ENCODE data around the gene TBL3.

TBL3 gene

GRCh38 chr16:2007081-2007836, 35.4 kb downstream of the TBL3 start:
- TF ChIP-seq, protein P1, sequence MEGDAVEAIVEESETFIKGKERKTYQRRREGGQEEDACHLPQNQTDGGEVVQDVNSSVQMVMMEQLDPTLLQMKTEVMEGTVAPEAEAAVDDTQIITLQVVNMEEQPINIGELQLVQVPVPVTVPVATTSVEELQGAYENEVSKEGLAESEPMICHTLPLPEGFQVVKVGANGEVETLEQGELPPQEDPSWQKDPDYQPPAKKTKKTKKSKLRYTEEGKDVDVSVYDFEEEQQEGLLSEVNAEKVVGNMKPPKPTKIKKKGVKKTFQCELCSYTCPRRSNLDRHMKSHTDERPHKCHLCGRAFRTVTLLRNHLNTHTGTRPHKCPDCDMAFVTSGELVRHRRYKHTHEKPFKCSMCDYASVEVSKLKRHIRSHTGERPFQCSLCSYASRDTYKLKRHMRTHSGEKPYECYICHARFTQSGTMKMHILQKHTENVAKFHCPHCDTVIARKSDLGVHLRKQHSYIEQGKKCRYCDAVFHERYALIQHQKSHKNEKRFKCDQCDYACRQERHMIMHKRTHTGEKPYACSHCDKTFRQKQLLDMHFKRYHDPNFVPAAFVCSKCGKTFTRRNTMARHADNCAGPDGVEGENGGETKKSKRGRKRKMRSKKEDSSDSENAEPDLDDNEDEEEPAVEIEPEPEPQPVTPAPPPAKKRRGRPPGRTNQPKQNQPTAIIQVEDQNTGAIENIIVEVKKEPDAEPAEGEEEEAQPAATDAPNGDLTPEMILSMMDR (conservative IDR thresholded peaks at IDR 0.05; ENCODE audit: low read length): no peak
- TF ChIP-seq EZH2phosphoT487 (IDR thresholded peaks at IDR 0.05; ENCODE audit: borderline replicate concordance): no peak
- H3K4me1 ChIP-seq (ENCODE audit: insufficient read depth, low read length, poor library complexity, severe bottlenecking): peaks cover 10% of the 10 kb centered on the region
- peaks cover 21% of the 10 kb centered on the region for H4K20me1 ChIP-seq (ENCODE audit: insufficient read depth, low read length, poor library complexity, severe bottlenecking)
- no peaks in the 10 kb centered on the region for H3K9me3 ChIP-seq (ENCODE audit: insufficient read depth, low read depth, low read length)
- no peaks in the 10 kb centered on the region for H3K9me2 ChIP-seq (replicated peaks; ENCODE audit: low read depth, low read length)
- no peaks in the 10 kb centered on the region for H3F3A ChIP-seq (ENCODE audit: low read depth)
- H3K36me3 ChIP-seq (ENCODE audit: insufficient read depth, low read length): peaks cover 12% of the 10 kb centered on the region; the same call in 1 of the 2 replicates
- peak overlapping the region; percentile 95 for H3K4me2 ChIP-seq (ENCODE audit: low read depth, low read length, poor library complexity, severe bottlenecking)
- no peak overlapping the region for H2AFZ ChIP-seq (ENCODE audit: low read length)
- peak overlapping the region; percentile 82 for H3K9ac ChIP-seq (ENCODE audit: low read depth, low read length, poor library complexity, severe bottlenecking)
- peak overlapping the region; percentile 80 for H3K4me3 ChIP-seq (ENCODE audit: low read length, poor library complexity, severe bottlenecking)
- H3K79me2 ChIP-seq (ENCODE audit: insufficient read depth, low read length): peaks cover 55% of the 10 kb centered on the region
- H3K27me3 ChIP-seq (ENCODE audit: insufficient read depth, low read length, poor library complexity, severe bottlenecking): no peaks in the 10 kb centered on the region

DNA sequence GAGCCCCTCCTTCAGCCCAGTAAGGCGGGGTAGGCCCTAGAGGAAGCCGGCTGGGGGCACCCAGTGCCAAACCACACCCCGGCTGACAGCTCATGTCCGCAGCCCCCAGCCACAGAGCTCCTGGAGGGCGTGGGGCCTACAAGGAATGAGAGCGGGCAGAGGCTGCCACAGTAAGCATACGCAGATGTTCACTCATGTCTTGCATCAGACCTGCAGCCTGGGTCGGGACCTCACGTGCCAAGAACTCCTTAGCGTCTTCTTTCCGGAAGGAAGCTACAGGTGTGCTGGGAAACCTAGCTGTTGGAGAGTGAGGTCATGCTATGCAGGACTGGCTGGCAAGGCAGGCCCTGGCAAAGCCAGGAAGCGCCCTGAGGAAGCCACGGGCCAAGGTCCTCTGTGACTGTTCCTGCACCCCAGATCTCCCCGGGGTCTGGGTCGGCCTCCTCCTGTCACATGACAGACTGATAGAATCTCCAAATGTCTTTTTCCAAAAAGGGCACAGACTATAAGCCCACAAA, 36.2 kb downstream of the TBL3 start:
- H3K36me3 ChIP-seq (ENCODE audit: insufficient read depth, low read length): peaks cover 4% of the 10 kb centered on the region; the same call in 1 of the 2 replicates

DNA sequence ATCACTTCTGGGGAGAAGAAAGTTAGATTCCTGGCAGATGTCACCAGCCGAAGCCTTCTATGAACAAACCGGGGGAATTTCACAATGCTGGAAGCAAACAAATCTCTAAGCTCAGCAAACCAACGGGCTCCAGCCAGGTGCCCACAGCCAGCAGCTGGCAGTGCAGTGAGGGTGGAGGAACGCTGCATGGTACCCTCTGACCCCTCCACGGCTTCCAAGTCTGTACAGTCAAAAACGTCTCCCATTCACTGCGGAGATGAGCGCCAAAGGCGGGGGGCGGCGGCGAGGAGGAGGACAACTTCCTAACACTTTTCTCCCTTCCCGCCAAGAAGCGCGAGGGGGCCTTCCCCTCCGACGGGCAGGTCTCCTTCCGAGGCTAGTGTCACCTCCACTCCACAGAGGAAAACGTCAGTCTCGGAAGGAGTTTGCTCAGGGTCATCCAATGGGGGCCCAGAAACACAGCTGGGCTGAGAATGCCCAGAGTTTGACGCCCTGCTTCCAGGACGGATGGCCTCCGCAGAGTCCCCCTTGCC, 36.8 kb downstream of the TBL3 start:
- TF ChIP-seq, protein P1 (conservative IDR thresholded peaks at IDR 0.05; ENCODE audit: low read length): no peak
- TF ChIP-seq EZH2phosphoT487 (IDR thresholded peaks at IDR 0.05; ENCODE audit: borderline replicate concordance): no peak
- H3K9me3 ChIP-seq (ENCODE audit: insufficient read depth, low read depth, low read length): no peaks in the 10 kb centered on the region
- peaks cover 17% of the 10 kb centered on the region for H4K20me1 ChIP-seq (ENCODE audit: insufficient read depth, low read length, poor library complexity, severe bottlenecking)
- H3K9me2 ChIP-seq (replicated peaks; ENCODE audit: low read depth, low read length): no peaks in the 10 kb centered on the region
- no peaks in the 10 kb centered on the region for H3F3A ChIP-seq (ENCODE audit: low read depth)
- H3K4me2 ChIP-seq (ENCODE audit: low read depth, low read length, poor library complexity, severe bottlenecking): peak overlapping the region; percentile 95
- H3K4me3 ChIP-seq (ENCODE audit: low read length, poor library complexity, severe bottlenecking): peak overlapping the region; percentile 80
- H3K9ac ChIP-seq (ENCODE audit: low read depth, low read length, poor library complexity, severe bottlenecking): peak overlapping the region; percentile 82
- peaks cover 49% of the 10 kb centered on the region for H3K79me2 ChIP-seq (ENCODE audit: insufficient read depth, low read length)
- no peak overlapping the region for H2AFZ ChIP-seq (ENCODE audit: low read length)
- H3K27me3 ChIP-seq (ENCODE audit: insufficient read depth, low read length, poor library complexity, severe bottlenecking): no peaks in the 10 kb centered on the region
- H3K4me1 ChIP-seq (ENCODE audit: insufficient read depth, low read length, poor library complexity, severe bottlenecking): peaks cover 10% of the 10 kb centered on the region
- H3K36me3 ChIP-seq (ENCODE audit: insufficient read depth, low read length): no peaks in the 10 kb centered on the region

More for the DNA sequence above, 36.2 kb downstream of the TBL3 start:
- peak overlapping the region; percentile 82 for H3K9ac ChIP-seq (ENCODE audit: low read depth, low read length, poor library complexity, severe bottlenecking)
- H3K79me2 ChIP-seq (ENCODE audit: insufficient read depth, low read length): peaks cover 55% of the 10 kb centered on the region
- peak overlapping the region; percentile 80 for H3K4me3 ChIP-seq (ENCODE audit: low read length, poor library complexity, severe bottlenecking)
- no peaks in the 10 kb centered on the region for H3F3A ChIP-seq (ENCODE audit: low read depth)
- H3K9me3 ChIP-seq (ENCODE audit: insufficient read depth, low read depth, low read length): no peaks in the 10 kb centered on the region
- peak overlapping the region; percentile 95 for H3K4me2 ChIP-seq (ENCODE audit: low read depth, low read length, poor library complexity, severe bottlenecking)
- H3K4me1 ChIP-seq (ENCODE audit: insufficient read depth, low read length, poor library complexity, severe bottlenecking): peaks cover 10% of the 10 kb centered on the region
- no peaks in the 10 kb centered on the region for H3K9me2 ChIP-seq (replicated peaks; ENCODE audit: low read depth, low read length)
- no peak overlapping the region for H2AFZ ChIP-seq (ENCODE audit: low read length)
- H3K27me3 ChIP-seq (ENCODE audit: insufficient read depth, low read length, poor library complexity, severe bottlenecking): no peaks in the 10 kb centered on the region
- peaks cover 21% of the 10 kb centered on the region for H4K20me1 ChIP-seq (ENCODE audit: insufficient read depth, low read length, poor library complexity, severe bottlenecking)
- TF ChIP-seq, protein P1 (conservative IDR thresholded peaks at IDR 0.05; ENCODE audit: low read length): no peak
- no peak for TF ChIP-seq EZH2phosphoT487 (IDR thresholded peaks at IDR 0.05; ENCODE audit: borderline replicate concordance)
